PC-9 (cell line): ENCODE results near the gene TBC1D8B.
"Not testable (repeated sequence)": the region's sequence is repeated elsewhere in the genome, so short reads cannot be mapped to it uniquely, and the experiment has no call there.

Source experiments
- CTCF ChIP-seq: fragments of 200-600 bp; sonication (generic); conservative IDR thresholded peaks from 2 replicates; pipeline ENCODE4 v1.6.1; 2017; ENCODE audit warnings: mixed run types, antibody characterized with exemption, mild to moderate bottlenecking, moderate library complexity
- EZH2 ChIP-seq: fragments of 200-600 bp; sonication (generic); IDR thresholded peaks from 2 replicates; pipeline ENCODE4 v1.8.0; 2017; ENCODE audit warnings: antibody characterized with exemption, low read depth

- not testable (repeated sequence) for TF ChIP-seq EZH2, CTCF
Measured at GRCh38 chrX:106769288-106769687, 33.2 kb upstream of the TBC1D8B start.
